H54 (cell line): Measurements from ENCODE around the gene HOXB13.

Experiments
- DNase-seq: peaks from one replicate; pipeline ENCODE4 v3.0.0; 2011; ENCODE audit warnings: low spot score, mixed read lengths; ENCODE audit not compliant: insufficient read length
- FAIRE-seq: peaks from 3 replicates; lab custom pipeline; 2011; peaks lifted over from hg19 to GRCh38; lab: Jason Lieb, UNC
- POLR2A ChIP-seq: IDR thresholded peaks from 2 replicates; pipeline ENCODE4 v1.6.1; 2011; ENCODE audit warnings: low read depth, mild to moderate bottlenecking, low read length

HOXB13 gene

GRCh38 chr17:48728232-48729231 lies at the start of gene HOXB13:
HOXB13 (minus strand) TSS chr17:48728750; CDS start chr17:48728593, 157 bp downstream.
- TF ChIP-seq POLR2A = no peak
- DNase-seq = peak; percentile 85

DNA sequence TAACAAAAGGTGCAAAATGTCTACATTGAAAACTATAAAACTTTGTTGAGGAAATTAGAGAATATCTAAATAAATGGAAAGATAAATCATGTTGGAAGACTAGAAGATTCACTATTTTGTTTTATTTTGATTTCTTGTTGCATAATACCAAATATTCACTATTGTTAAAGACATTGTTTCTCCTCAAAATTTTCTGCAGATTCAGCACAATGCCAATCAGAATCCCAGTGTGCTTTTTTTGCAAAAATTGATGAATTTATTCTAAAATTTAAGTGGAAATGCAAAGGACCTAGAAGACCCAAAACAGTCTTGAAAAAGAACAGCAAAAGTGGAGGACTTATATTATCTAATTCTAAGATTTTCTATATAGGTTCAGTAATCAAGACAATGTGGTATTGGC lies 48.1 kb upstream of the HOXB13 start:
- DNase-seq (no peak), FAIRE-seq (no peak)
- no peak for TF ChIP-seq POLR2A

More at GRCh38 chr17:48728232-48729231, at the start of gene HOXB13:
- no peak for FAIRE-seq

DNA sequence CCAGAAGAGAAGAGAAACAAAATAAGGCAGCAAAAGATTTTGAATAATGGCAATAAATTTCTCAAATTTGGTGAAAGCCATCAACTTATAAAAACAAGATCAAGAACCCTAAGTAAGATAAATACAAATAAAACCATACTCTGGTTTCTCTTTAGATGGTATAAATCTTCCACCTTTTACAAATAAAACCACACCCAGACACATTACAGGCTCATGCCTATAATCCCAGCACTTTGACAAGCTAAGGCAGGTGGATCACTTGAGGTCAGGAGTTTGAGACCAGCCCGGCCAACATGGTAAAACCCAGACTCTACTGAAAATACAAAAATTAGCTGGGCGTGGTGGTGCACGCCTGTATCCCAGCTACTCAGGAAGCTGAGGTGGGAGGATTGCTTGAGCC lies 44.7 kb upstream of the HOXB13 start:
- FAIRE-seq (no peak), DNase-seq (no peak)
- TF ChIP-seq POLR2A = no peak

GRCh38 chr17:48770954-48771353 lies 42.4 kb upstream of the HOXB13 start:
- DNase-seq (no peak), FAIRE-seq (no peak)
- TF ChIP-seq POLR2A = no peak

DNA sequence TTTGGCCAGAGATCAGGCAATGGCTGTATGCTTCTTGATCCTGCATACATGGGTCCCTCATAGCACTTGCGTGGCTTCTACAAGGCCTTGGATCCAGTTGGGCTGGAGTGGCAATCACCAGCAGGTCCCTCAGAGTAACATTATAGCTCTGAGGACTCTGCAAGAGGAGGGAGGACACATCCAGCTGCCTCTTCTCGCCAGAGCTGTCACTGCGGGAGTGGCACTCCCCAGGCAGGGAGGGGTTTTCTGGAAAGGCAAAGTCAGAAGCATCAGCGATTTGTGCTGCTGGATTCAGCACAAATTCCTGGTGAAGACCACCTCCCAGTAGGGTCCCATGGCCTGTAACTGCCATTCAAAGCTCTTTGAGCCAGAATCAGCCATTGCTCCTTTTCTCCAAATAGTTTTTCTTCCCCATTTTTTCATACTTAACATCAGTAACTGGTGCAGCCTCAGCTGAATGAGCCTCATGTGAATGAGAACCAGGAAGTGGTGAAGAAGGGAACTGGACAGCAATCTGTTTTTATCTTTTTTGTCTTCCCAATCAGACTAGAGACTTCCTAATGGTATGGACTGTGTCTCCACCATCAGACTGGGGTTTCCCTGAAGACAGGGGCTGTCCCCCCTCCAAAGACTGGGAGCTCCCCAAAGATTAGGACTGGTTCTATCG lies 40.6 kb upstream of the HOXB13 start:
- FAIRE-seq = no peak
- DNase-seq = no peak
- TF ChIP-seq POLR2A = no peak

- DNase-seq (no peak), FAIRE-seq (no peak)
- TF ChIP-seq POLR2A = no peak
These were observed 38.8 kb upstream of the HOXB13 start for GRCh38 chr17:48767263-48767774.

DNA sequence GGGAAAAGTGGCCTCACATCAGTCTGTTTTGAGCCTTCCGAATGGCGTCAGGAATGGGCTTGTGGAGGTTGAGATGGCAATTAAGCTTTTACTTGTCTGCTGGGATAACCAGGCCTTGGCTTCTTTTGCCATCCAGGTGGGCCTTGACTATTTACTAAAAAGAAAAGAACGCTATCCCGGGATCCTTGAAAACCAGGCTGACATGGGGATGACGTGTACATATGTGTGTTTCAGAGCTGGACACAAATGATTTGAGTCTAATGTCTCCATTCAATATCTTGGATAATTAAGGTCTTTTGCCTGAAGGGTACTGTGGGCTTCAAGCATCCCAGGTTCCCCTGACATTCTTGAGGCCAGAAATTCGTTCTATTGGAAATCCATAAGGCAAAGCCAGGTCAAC lies 32.6 kb upstream of the HOXB13 start:
- TF ChIP-seq POLR2A = no peak
- FAIRE-seq = no peak
- no peak for DNase-seq

DNA sequence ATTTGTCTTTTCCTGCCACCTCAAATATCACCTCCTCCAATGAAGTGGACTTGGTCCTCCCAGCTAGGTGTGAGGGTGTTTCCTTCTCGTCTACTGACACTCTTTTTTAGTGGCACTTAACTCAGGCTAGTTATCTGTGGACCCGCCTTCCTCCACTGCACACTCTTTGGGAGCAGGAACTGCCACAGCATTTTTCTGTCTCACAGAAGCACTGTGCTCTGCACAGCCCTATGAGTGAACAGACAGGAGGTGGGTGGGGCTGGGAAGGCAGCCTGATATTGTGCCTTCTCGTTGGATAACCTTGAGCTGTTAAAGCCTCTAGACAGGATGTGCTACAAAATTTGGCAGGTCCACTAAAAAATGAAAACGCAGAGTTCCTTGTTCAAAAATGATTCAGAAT lies 31.9 kb upstream of the HOXB13 start:
- no peak for TF ChIP-seq POLR2A
- no peak for FAIRE-seq

DNA sequence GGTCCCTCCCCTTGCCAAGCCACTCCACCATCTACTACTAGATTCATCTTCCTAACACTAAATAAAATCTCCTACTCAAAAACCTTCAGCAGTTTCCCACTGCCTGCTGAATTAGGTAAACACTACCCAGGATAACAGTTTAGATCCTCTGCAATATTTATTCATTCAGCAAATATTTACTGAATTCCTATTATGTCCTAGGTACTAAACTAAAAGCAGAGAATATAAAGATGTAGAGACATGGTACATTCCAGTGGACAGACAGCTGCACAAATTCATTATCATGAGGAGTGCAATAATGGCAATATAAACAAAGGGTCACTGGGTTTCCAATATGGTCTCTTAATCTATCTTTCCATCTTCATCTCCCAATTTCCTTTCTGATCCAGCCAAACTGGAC lies 30.7 kb upstream of the HOXB13 start:
- FAIRE-seq = no peak
- DNase-seq = no peak

More for the DNA sequence above, 31.9 kb upstream of the HOXB13 start:
- DNase-seq = no peak

GRCh38 chr17:48757524-48757961 lies 29.0 kb upstream of the HOXB13 start:
- FAIRE-seq (no peak), DNase-seq (peak; percentile 77)
- TF ChIP-seq POLR2A = no peak

More for the DNA sequence above, 30.7 kb upstream of the HOXB13 start:
- no peak for TF ChIP-seq POLR2A

- FAIRE-seq (no peak), DNase-seq (no peak)
- TF ChIP-seq POLR2A = no peak
These were observed 28.3 kb upstream of the HOXB13 start for GRCh38 chr17:48756830-48757251.

DNA sequence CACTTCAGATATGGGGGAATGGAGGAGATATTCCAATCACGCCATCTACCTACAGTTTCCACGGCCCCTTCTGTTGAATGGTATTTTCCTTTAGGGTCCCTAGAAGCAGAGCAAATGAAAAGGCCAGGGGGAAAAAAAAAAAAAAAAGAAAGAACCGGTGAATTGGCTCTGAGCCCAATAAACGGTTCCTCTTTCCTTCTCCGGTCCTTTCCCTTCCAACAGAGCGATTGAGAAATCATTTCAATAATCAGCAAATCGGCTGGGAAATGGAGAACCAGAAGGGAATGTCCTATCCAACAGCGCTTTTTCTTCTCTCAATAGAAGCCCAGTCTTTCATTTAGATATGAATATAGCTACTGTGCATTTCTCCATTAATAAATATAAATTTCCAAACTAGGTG lies 26.8 kb upstream of the HOXB13 start:
- DNase-seq (no peak), FAIRE-seq (no peak)
- TF ChIP-seq POLR2A = no peak

GRCh38 chr17:48754500-48755261 lies 26.1 kb upstream of the HOXB13 start:
- no peak for TF ChIP-seq POLR2A
- DNase-seq (no peak), FAIRE-seq (no peak)
